Ramos (cell line): ENCODE data around the gene APLN.

Source experiments
- in situ Hi-C: fragments of 300-500 bp; cut with MboI; formaldehyde crosslinking; loops from one replicate; pipeline ENCODE4 v1.14.3; 2022; ENCODE audit warnings: low sequenced_read_pairs; ENCODE audit not compliant: unreplicated experiment

Gene APLN

GRCh38 chrX:129612396-129612795 is 42.4 kb downstream of the APLN start:
- in situ Hi-C loops = loop anchor here (25.0 kb wide), 1 partner anchor 575 kb away; no protein-coding TSS in a partner anchor

DNA sequence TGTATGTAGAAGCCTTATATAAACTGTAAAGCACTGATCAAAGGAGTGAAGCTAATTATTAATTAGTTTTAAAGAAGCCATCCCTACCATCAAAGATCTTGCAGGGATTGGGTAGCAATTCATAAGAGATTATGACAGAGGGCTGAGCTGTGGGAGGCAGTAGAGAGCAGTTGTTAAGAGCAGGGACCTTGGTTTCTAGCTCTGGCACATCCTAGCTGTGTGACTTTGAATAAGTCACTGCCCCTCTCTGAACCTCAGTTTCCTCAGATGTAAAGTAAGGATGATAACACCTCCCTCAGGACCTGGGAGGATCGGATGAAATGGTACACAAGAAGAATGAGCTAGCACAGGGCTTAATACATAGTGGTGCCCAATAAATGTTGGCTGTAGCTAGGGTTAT is 45.4 kb downstream of the APLN start:
- in situ Hi-C loops = loop anchor here (10.0 to 25.0 kb wide), 2 partner anchors 455 to 578 kb away; no protein-coding TSS in a partner anchor

DNA sequence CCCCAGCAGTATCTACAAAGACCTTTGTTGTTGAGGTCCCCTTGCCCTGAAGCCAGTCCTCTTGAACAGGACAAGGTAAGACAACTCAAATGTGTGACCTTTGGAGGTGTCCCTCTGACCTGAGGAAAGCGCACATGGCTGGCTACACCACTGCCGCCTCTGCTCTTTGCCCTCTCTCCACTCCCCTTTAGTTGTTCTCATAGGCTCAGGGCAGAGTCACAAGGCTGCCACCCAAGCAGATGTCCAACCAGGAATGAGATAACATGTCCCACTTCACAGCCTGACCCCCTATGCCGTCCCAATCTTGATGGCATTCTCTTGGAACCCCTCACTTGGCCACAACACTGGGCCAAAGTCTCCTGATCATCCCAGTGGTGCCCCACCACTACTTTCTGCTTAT is 46.3 kb downstream of the APLN start:
- in situ Hi-C loops = loop anchor here (10.0 to 25.0 kb wide), 2 partner anchors 456 to 579 kb away; no protein-coding TSS in a partner anchor

GRCh38 chrX:129606918-129607317 is 47.8 kb downstream of the APLN start:
- in situ Hi-C loops = loop anchor here (10.0 to 25.0 kb wide), 2 partner anchors 458 to 580 kb away; no protein-coding TSS in a partner anchor

DNA sequence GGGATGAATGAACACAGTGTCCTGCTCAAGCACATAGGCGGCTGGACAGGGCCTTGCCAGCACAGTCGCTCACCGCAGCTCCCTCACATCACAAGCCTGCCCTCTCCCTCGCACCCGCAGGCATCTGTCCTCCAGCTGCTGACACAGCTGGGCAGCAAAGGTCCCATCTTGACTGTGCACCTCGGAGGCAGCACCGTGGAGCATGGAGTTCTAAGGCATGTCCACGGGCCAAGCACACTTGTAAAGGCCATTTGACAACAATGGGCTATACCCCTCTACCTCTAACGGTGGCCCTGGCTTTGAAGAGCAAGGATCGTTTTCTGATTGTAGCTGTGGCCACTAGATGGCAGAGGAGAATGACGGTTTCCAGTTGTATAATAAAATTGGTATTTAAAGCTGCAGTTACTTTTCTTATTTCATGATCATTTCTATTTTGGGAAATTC is 53.8 kb downstream of the APLN start:
- in situ Hi-C loops = loop anchor here (10.0 to 25.0 kb wide), 2 partner anchors 464 to 586 kb away; no protein-coding TSS in a partner anchor

GRCh38 chrX:129599996-129600395 is 54.8 kb downstream of the APLN start:
- in situ Hi-C loops = loop anchor here (10.0 to 25.0 kb wide), 2 partner anchors 465 to 587 kb away; no protein-coding TSS in a partner anchor

DNA sequence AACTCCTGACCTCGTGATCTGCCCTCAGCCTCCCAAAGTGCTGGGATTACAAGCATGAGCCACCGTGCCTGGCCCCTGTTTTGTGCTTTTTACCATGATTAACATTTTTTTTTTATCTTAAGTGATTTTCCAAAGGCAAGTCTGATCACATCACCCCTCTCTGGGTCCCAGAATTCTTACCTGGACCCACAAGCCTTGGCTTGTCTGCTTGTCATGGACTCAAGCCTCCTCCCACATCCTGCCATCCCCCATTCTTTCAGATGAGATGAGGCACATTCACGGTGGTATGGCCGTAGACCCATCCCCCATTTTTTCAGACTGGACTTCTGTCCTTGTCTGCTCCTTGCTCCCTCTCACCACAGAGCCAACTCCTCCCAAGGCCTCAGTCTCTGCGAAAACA is 55.3 kb downstream of the APLN start:
- in situ Hi-C loops = no loop called here

DNA sequence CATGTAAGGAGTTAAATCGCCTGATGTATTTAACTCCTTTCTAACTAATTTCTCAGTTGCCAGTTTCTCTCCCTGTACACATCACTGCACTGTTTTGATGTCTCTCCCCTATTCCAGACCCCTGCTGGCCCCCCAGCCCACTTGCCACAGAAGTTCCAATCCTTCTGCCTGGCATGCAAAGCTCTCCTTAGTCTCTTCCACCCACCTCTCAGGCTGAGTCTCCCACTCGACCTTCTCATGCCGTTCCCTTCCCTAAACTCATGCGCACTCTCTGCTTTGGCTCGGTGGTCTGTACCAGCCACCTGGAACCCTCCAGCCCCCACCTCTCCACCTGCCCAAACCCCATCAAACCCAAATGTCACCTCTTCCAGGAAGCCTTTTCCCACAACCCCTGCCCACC is 56.9 kb downstream of the APLN start:
- in situ Hi-C loops = no loop called here

- in situ Hi-C loops = no loop called here
Measured at GRCh38 chrX:129596077-129596476, 58.7 kb downstream of the APLN start.
